MM.1S (cell line): ENCODE data around the gene GALNTL6.

ENCODE experiments used
- DNase-seq: peaks from one replicate; pipeline ENCODE4 v3.0.0-alpha.2; 2015
- H2AFZ ChIP-seq: fragments of 300-600 bp; sonication (generic); 2 replicates; pipeline ENCODE4 v1.6.0; 2016; ENCODE audit warnings: antibody characterized with exemption, low read length
- H3F3A ChIP-seq: fragments of 300-600 bp; sonication (generic); 2 replicates; pipeline ENCODE4 v1.6.1; 2016; ENCODE audit warnings: mild to moderate bottlenecking, antibody characterized with exemption, low read length, moderate library complexity, mixed read lengths; ENCODE audit not compliant: insufficient read depth
- H3K27ac ChIP-seq: fragments of 300-600 bp; sonication (generic); 2 replicates; pipeline ENCODE4 v1.5.1; 2016; ENCODE audit warnings: mild to moderate bottlenecking, low read length
- H3K27me3 ChIP-seq: fragments of 300-600 bp; sonication (generic); replicated peaks from 2 replicates; pipeline ENCODE4 v1.6.0; 2016; ENCODE audit warnings: low read length; ENCODE audit not compliant: insufficient read depth
- H3K36me3 ChIP-seq: fragments of 300-600 bp; sonication (generic); replicated peaks from 2 replicates; pipeline ENCODE4 v1.6.1; 2016; ENCODE audit warnings: mild to moderate bottlenecking, low read length, mixed read lengths; ENCODE audit not compliant: insufficient read depth
- H3K4me1 ChIP-seq: fragments of 300-600 bp; sonication (generic); 2 replicates; pipeline ENCODE4 v1.6.1; 2016; ENCODE audit warnings: low read length, mixed read lengths
- H3K4me2 ChIP-seq: fragments of 300-600 bp; sonication (generic); 2 replicates; pipeline ENCODE4 v1.6.0; 2016; ENCODE audit warnings: low read depth, low read length
- H3K4me3 ChIP-seq: fragments of 300-600 bp; sonication (generic); 2 replicates; pipeline ENCODE4 v1.5.1; 2016; ENCODE audit warnings: low read length, mixed read lengths
- H3K79me2 ChIP-seq: fragments of 300-600 bp; sonication (generic); 2 replicates; pipeline ENCODE4 v1.6.1; 2016; ENCODE audit warnings: mixed run types, low read length, mixed read lengths
- H3K9ac ChIP-seq: fragments of 300-600 bp; sonication (generic); 2 replicates; pipeline ENCODE4 v1.6.1; 2016; ENCODE audit warnings: low read length, mixed read lengths
- H3K9me2 ChIP-seq: fragments of 300-600 bp; sonication (generic); replicated peaks from 2 replicates; pipeline ENCODE4 v1.6.1; 2016; ENCODE audit warnings: mild to moderate bottlenecking, low read length, mixed read lengths; ENCODE audit not compliant: insufficient read depth
- H3K9me3 ChIP-seq: fragments of 300-600 bp; sonication (generic); replicated peaks from 2 replicates; pipeline ENCODE4 v1.6.1; 2016; ENCODE audit warnings: mild to moderate bottlenecking, low read length, mixed read lengths; ENCODE audit not compliant: insufficient read depth
- H4K20me1 ChIP-seq: fragments of 300-600 bp; sonication (generic); 2 replicates; pipeline ENCODE4 v1.6.1; 2016; ENCODE audit warnings: mild to moderate bottlenecking, low read length, moderate library complexity, mixed read lengths; ENCODE audit not compliant: insufficient read depth
- CTCF ChIP-seq: fragments of 300-600 bp; sonication (generic); IDR thresholded peaks from 2 replicates; pipeline ENCODE4 v1.5.1; 2016; ENCODE audit warnings: antibody characterized with exemption, low read length, mixed read lengths
- EZH2 ChIP-seq: fragments of 300-600 bp; sonication (generic); optimal IDR thresholded peaks from 2 replicates; pipeline ENCODE3; 2017; ENCODE audit warnings: low read depth, mild to moderate bottlenecking, antibody characterized with exemption, low read length, mixed read lengths
- EZH2phosphoT487 ChIP-seq: fragments of 300-600 bp; sonication (generic); IDR thresholded peaks from 2 replicates; pipeline ENCODE4 v1.6.1; 2018; ENCODE audit warnings: antibody characterized with exemption, low read length

Gene GALNTL6

GRCh38 chr4:172945611-172946010, 1132.4 kb downstream of the GALNTL6 start:
- DNase-seq = no peak
- Histone ChIP-seq H3K27me3 (no peaks in the 10 kb centered on the region), H3F3A (no peaks in the 10 kb centered on the region), H3K9ac (no peak overlapping the region), H3K36me3 (no peaks in the 10 kb centered on the region), H3K9me3 (no peaks in the 10 kb centered on the region), H4K20me1 (no peaks in the 10 kb centered on the region), H2AFZ (no peak overlapping the region), H3K4me3 (no peak overlapping the region), H3K9me2 (no peaks in the 10 kb centered on the region), H3K79me2 (no peaks in the 10 kb centered on the region), H3K4me2 (no peak overlapping the region), H3K27ac (no peak overlapping the region), H3K4me1 (no peaks in the 10 kb centered on the region)
- TF ChIP-seq EZH2phosphoT487 (no peak), EZH2 (no peak), CTCF (no peak)

- H3K79me2 ChIP-seq = no peaks in the 10 kb centered on the region
- H3K9me3 ChIP-seq = no peaks in the 10 kb centered on the region
- H3K4me1 ChIP-seq = no peaks in the 10 kb centered on the region
- no peak overlapping the region for H3K4me3 ChIP-seq
- H2AFZ ChIP-seq = no peak overlapping the region
- H3K27ac ChIP-seq = no peak overlapping the region
- H3K4me2 ChIP-seq = no peak overlapping the region
- H3K36me3 ChIP-seq = no peaks in the 10 kb centered on the region
- TF ChIP-seq EZH2phosphoT487 (no peak), EZH2 (no peak)
- H3F3A ChIP-seq = no peaks in the 10 kb centered on the region
- H4K20me1 ChIP-seq = no peaks in the 10 kb centered on the region
- H3K9ac ChIP-seq = no peak overlapping the region
- no peaks in the 10 kb centered on the region for H3K9me2 ChIP-seq
- H3K27me3 ChIP-seq = no peaks in the 10 kb centered on the region
- no peak for DNase-seq
These were observed 1133.3 kb downstream of the GALNTL6 start for GRCh38 chr4:172946503-172946902.

GRCh38 chr4:172947594-172947993, 1134.4 kb downstream of the GALNTL6 start:
- Histone ChIP-seq H3K36me3 (no peaks in the 10 kb centered on the region), H3K4me3 (no peak overlapping the region), H3K4me1 (no peaks in the 10 kb centered on the region), H4K20me1 (no peaks in the 10 kb centered on the region), H3K4me2 (no peak overlapping the region), H3K9me3 (no peaks in the 10 kb centered on the region), H3K9me2 (no peaks in the 10 kb centered on the region), H3K9ac (no peak overlapping the region), H3K27me3 (no peaks in the 10 kb centered on the region), H2AFZ (no peak overlapping the region), H3K27ac (no peak overlapping the region), H3K79me2 (no peaks in the 10 kb centered on the region), H3F3A (no peaks in the 10 kb centered on the region)
- TF ChIP-seq EZH2 (no peak), EZH2phosphoT487 (no peak), CTCF (no peak)
- DNase-seq = no peak

- no peak for TF ChIP-seq CTCF
- TF ChIP-seq EZH2phosphoT487 = no peak
- no peak for TF ChIP-seq EZH2
- H3K9me2 ChIP-seq = no peaks in the 10 kb centered on the region
- no peak overlapping the region for H3K4me3 ChIP-seq
- H4K20me1 ChIP-seq = no peaks in the 10 kb centered on the region
- no peaks in the 10 kb centered on the region for H3K27me3 ChIP-seq
- no peaks in the 10 kb centered on the region for H3K79me2 ChIP-seq
- H3F3A ChIP-seq = no peaks in the 10 kb centered on the region
- H3K4me2 ChIP-seq = no peak overlapping the region
- no peaks in the 10 kb centered on the region for H3K9me3 ChIP-seq
- no peak overlapping the region for H3K9ac ChIP-seq
- H3K4me1 ChIP-seq = no peaks in the 10 kb centered on the region
- no peak for DNase-seq
- H3K27ac ChIP-seq = no peak overlapping the region
- H2AFZ ChIP-seq = no peak overlapping the region
- H3K36me3 ChIP-seq = no peaks in the 10 kb centered on the region
These were observed 1137.8 kb downstream of the GALNTL6 start for GRCh38 chr4:172950990-172951389.
